ENCODE data around the gene CACNA1S. TPM values are rescaled to one million over a fixed set of nuclear protein-coding genes. Genes with fewer than 3 reads are reported as not detected.

The CACNA1S gene
- total and polyA plus RNA-seq, 2 of the 13 experiments (the other 11 are each of a cell fraction or from before 2014, with no cell fraction given): not detected

DNA sequence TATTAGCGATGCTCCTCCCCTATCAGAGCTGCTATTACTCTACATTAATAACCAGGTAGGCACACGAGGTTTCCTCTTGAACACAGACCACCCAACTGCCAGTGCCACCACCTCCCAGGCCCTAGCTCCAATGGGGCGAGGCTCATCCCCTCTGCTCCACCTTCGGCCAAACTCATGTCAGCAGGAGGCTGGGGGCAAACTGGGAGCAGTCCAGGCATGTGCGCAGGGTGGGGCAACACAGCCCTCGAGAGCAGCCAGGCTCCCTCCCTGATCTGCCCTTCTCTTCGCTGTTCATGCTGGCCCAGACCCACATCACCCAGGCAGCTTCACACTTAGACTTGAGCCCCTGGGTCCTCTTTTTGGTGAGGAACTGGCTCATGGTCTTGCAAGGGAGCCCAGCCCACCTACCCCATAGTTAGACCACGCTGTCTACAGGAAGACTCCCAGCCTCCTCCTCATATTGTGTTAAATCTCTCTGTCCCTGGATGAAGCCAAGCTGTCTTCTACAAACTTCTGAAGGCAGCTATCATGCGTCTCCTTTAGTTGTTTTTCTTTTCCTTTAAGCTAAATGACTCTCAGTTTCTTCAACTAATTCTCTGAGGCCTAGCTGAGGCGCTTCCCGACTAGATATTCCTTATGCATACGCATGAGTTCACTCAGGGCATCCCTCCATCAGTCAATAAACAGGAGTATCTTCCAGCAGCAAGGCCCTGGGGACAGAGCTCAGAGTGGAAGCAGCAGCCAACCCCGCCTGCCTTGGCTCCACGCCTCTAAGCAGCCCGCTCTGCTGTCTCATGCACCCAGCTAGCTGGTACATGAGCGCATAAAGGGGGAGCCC lies 30.0 kb upstream of the CACNA1S start:
- H2AFZ ChIP-seq (ENCODE audit: low read length): no peak overlapping the region
- no peak for ATAC-seq
- in situ Hi-C loops (cut with HindIII; ENCODE audit: extremely low pct_ligation_motif_present, low pct_unique_long_range_greater_than_20kb): no loop called here
- H4K20me1 ChIP-seq (ENCODE audit: insufficient read depth, low read length): 0 out of 2 replicates have a peak, but pooled peaks cover 4% of the 10 kb centered on the region
- H3K27me3 ChIP-seq (ENCODE audit: control insufficient read depth in 1 of 2, insufficient read depth in 2 of 2, low read length in 2 of 2): no peaks in the 10 kb centered on the region
- H3K9ac ChIP-seq (ENCODE audit: insufficient read depth, low read depth, low read length): no peak overlapping the region
- peaks cover 27 to 92% of the 10 kb centered on the region in 2 experiments; a peak in 4 of 5 replicates for H3K36me3 ChIP-seq (replicated peaks in 1 of 2; ENCODE audit: control insufficient read depth in 1 of 2, insufficient read depth in 2 of 2, low read length in 2 of 2)
- ChIA-PET POLR2A (no interaction called here), CTCF (ENCODE audit: low intra/inter-chr PET ratio, low total read pairs) (no interaction called here)
- no peak overlapping the region for H3K4me2 ChIP-seq (ENCODE audit: low read depth, low read length)
- no peaks in the 10 kb centered on the region for H3K9me3 ChIP-seq (ENCODE audit: low read length)
- no peak for DNase-seq (ENCODE audit: low spot score)
- H3K27ac ChIP-seq (ENCODE audit: extremely low read length, insufficient read depth, low read length): no peak overlapping the region
- no peak for TF ChIP-seq USF2 (IDR thresholded peaks at IDR 0.05; ENCODE audit: low read depth, low read length)
- TF ChIP-seq USF2 (CRISPR knock-in tag; IDR thresholded peaks at IDR 0.05; ENCODE audit: borderline replicate concordance): no peak
- no peak for TF ChIP-seq RCOR2 (CRISPR knock-in tag; IDR thresholded peaks at IDR 0.05)
- TF ChIP-seq, protein P1, sequence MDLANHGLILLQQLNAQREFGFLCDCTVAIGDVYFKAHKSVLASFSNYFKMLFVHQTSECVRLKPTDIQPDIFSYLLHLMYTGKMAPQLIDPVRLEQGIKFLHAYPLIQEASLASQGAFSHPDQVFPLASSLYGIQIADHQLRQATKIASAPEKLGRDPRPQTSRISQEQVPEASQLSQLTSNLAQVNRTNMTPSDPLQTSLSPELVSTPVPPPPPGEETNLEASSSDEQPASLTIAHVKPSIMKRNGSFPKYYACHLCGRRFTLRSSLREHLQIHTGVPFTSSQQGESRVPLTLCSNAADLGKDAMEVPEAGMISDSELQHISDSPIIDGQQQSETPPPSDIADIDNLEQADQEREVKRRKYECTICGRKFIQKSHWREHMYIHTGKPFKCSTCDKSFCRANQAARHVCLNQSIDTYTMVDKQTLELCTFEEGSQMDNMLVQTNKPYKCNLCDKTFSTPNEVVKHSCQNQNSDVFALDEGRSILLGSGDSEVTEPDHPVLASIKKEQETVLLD (CRISPR knock-in tag; IDR thresholded peaks at IDR 0.05; ENCODE audit: low read depth): no peak
- no peak for TF ChIP-seq ZBTB7A (CRISPR knock-in tag; IDR thresholded peaks at IDR 0.05)
- TF ChIP-seq SOX5 (CRISPR knock-in tag; IDR thresholded peaks at IDR 0.05; ENCODE audit: borderline replicate concordance): no peak
- no peak for TF ChIP-seq PAXIP1 (CRISPR knock-in tag; conservative IDR thresholded peaks at IDR 0.05)
- no peak for TF ChIP-seq SALL1 (CRISPR knock-in tag; IDR thresholded peaks at IDR 0.05)
- TF ChIP-seq ZNF792 (CRISPR knock-in tag; IDR thresholded peaks at IDR 0.05): no peak
- TF ChIP-seq GFI1 (CRISPR knock-in tag; IDR thresholded peaks at IDR 0.05; ENCODE audit: borderline replicate concordance): no peak
- TF ChIP-seq CREB1 (IDR thresholded peaks at IDR 0.05): no peak
- TF ChIP-seq CREB1 (CRISPR knock-in tag; IDR thresholded peaks at IDR 0.05): no peak
- WGBS (ENCODE audit: low lambda C conversion rate): 93% methylated on average over 13 of the region's 16 CpGs
- intact Hi-C loops (cut with micrococcal nuclease; ENCODE audit: unreplicated experiment): no loop called here
- H3K4me1 ChIP-seq (ENCODE audit: insufficient read depth, low read length): no peaks in the 10 kb centered on the region
- no peak for FAIRE-seq
- BruUV-seq (replicated peaks): no TSS peak
- H3K79me2 ChIP-seq (ENCODE audit: insufficient read depth, low read length): no peaks in the 10 kb centered on the region
- no peak overlapping the region for H3K4me3 ChIP-seq (replicated peaks in 1 of 3; ENCODE audit: insufficient read depth in 1 of 3, low read depth in 2 of 3, low read length in 3 of 3)
